ENCODE results near the gene DNAJC17.

- no peak for TF ChIP-seq CTCF (IDR thresholded peaks at IDR 0.05; ENCODE audit: poor library complexity)
- no peak for TF ChIP-seq EZH2 (IDR thresholded peaks at IDR 0.05; ENCODE audit: borderline replicate concordance)
Measured at GRCh38 chr15:40793216-40793989, 13.9 kb downstream of the DNAJC17 start.

All from hepatocyte (in vitro differentiated cells).